ENCODE data around the gene LRMDA. TPM values are rescaled to one million over a fixed set of nuclear protein-coding genes. Genes with fewer than 3 reads are reported as not detected.

Gene LRMDA
- total RNA-seq, 4 donors from 2014 or later, result 2.2 to 7.8 (median 4.5) TPM

DNA sequence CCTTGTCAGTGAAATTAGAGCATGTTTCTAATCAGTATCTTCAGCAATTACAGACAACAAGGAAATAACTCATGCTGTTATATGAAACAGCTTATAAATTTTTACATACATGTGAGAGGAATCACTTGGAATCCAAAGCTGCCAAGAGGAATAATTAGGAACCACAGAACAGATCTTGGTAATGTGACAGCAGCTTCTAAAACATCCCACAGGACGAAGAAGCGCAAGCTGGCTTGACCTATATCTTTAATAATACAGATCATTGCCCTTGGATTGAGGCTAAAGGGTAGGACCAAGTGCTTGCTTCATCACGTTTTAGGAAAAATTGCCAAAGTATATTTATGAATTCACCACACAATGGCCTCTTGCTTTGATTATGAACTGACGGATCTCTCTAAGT is 869.8 kb downstream of the LRMDA start:
- intact Hi-C loops (cut with DNase I; ENCODE audit: low total_unique reads), result no loop called here
- no peak overlapping the region for H3K27ac ChIP-seq
- peaks cover 0 to 19% (median 2%) of the 10 kb centered on the region in 4 donors for H3K4me1 ChIP-seq
- in situ Hi-C loops (cut with MboI; ENCODE audit: low pct_ligation_motif_present in 1 of 4, low pct_unique_long_range_greater_than_20kb in 1 of 4, low sequenced_read_pairs in 3 of 4), result loop anchor here in 1 of 4 donors (25.0 kb wide), 1 partner anchor 914 kb away; no protein-coding TSS in a partner anchor
- H3K9me3 ChIP-seq, result no peaks in the 10 kb centered on the region
- TF ChIP-seq EP300 (IDR thresholded peaks at IDR 0.05; ENCODE audit: low read depth) (no peak), POLR2AphosphoS5 (IDR thresholded peaks at IDR 0.05) (no peak), POLR2A (IDR thresholded peaks at IDR 0.05) (no peak)
- TF ChIP-seq, protein P1, sequence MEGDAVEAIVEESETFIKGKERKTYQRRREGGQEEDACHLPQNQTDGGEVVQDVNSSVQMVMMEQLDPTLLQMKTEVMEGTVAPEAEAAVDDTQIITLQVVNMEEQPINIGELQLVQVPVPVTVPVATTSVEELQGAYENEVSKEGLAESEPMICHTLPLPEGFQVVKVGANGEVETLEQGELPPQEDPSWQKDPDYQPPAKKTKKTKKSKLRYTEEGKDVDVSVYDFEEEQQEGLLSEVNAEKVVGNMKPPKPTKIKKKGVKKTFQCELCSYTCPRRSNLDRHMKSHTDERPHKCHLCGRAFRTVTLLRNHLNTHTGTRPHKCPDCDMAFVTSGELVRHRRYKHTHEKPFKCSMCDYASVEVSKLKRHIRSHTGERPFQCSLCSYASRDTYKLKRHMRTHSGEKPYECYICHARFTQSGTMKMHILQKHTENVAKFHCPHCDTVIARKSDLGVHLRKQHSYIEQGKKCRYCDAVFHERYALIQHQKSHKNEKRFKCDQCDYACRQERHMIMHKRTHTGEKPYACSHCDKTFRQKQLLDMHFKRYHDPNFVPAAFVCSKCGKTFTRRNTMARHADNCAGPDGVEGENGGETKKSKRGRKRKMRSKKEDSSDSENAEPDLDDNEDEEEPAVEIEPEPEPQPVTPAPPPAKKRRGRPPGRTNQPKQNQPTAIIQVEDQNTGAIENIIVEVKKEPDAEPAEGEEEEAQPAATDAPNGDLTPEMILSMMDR (IDR thresholded peaks at IDR 0.05), result no peak
- H3K27me3 ChIP-seq, result no peaks in the 10 kb centered on the region
- no peak for DNase-seq
- WGBS, 2 donors (ENCODE audit: low coverage in 1 of 2), result 56 to 81% methylated on average over 2 to 4 of the region's 4 CpGs
- no peaks in the 10 kb centered on the region for H3K36me3 ChIP-seq
- no peak overlapping the region for H3K4me3 ChIP-seq

DNA sequence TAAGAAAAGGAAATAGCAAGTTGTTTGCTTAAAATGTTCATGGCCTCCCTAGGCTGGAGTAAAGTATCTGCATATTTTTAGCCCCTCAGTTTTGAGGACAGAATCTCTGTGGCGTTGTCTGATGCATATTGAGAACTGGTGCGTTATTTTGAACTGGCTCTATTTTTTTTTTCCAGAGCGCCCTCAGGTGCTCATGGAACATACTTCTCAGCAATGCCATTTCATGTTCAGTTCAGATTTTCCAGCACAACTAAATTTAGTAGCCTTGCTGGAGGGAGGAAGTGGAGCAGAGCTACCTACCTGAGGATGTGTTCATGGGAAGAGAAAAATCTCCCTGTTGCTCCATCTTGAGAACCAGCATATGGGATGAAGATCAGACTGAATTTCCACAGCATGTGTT is 870.5 kb downstream of the LRMDA start:
- DNase-seq, result no peak
- no peak overlapping the region for H3K27ac ChIP-seq
- in situ Hi-C loops (cut with MboI; ENCODE audit: low pct_ligation_motif_present in 1 of 4, low pct_unique_long_range_greater_than_20kb in 1 of 4, low sequenced_read_pairs in 3 of 4), result loop anchor here in 1 of 4 donors (25.0 kb wide), 1 partner anchor 915 kb away; no protein-coding TSS in a partner anchor
- H3K9me3 ChIP-seq, result no peaks in the 10 kb centered on the region
- H3K27me3 ChIP-seq, result no peaks in the 10 kb centered on the region
- 49 to 83% methylated on average over 2 to 3 of the region's 3 CpGs for WGBS, 2 donors (ENCODE audit: low coverage in 1 of 2)
- H3K4me1 ChIP-seq, result peaks cover 0 to 19% (median 2%) of the 10 kb centered on the region in 4 donors
- H3K36me3 ChIP-seq, result no peaks in the 10 kb centered on the region
- intact Hi-C loops (cut with DNase I; ENCODE audit: low total_unique reads), result no loop called here
- no peak for TF ChIP-seq POLR2AphosphoS5 (IDR thresholded peaks at IDR 0.05)
- TF ChIP-seq EP300 (IDR thresholded peaks at IDR 0.05; ENCODE audit: low read depth), result no peak
- TF ChIP-seq, protein P1 (IDR thresholded peaks at IDR 0.05), result no peak
- no peak for TF ChIP-seq POLR2A (IDR thresholded peaks at IDR 0.05)
- no peak overlapping the region for H3K4me3 ChIP-seq

DNA sequence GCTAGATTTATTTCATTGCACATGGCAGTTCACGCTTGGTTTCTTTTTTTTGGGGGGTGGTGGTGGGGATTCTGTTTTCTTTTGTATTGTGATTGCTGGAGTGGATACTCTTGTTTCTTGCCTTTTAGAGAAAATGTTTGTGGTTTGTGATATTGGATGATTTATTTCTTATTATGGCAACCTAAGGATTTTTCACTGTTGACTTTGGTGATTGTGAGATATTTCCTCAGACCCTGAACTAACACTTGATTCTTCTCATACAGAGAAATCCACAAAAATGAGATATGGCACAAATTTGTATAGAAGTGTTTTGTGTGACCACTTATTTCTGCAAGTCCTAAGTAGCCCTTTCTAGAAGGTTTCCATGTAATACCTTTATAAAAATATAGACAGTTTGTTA is 871.1 kb downstream of the LRMDA start:
- H3K27ac ChIP-seq, result peak overlapping the region in 1 of 4 donors; percentile 29
- intact Hi-C loops (cut with DNase I; ENCODE audit: low total_unique reads), result no loop called here
- H3K9me3 ChIP-seq, result no peaks in the 10 kb centered on the region
- H3K4me3 ChIP-seq, result no peak overlapping the region
- in situ Hi-C loops (cut with MboI; ENCODE audit: low pct_ligation_motif_present in 1 of 4, low pct_unique_long_range_greater_than_20kb in 1 of 4, low sequenced_read_pairs in 3 of 4), result loop anchor here in 1 of 4 donors (25.0 kb wide), 1 partner anchor 915 kb away; no protein-coding TSS in a partner anchor
- H3K27me3 ChIP-seq, result no peaks in the 10 kb centered on the region
- H3K4me1 ChIP-seq, result peaks cover 0 to 19% (median 2%) of the 10 kb centered on the region in 4 donors
- no peak for DNase-seq
- no peak for TF ChIP-seq POLR2A (IDR thresholded peaks at IDR 0.05)
- TF ChIP-seq, protein P1 (IDR thresholded peaks at IDR 0.05), result no peak
- no peak for TF ChIP-seq POLR2AphosphoS5 (IDR thresholded peaks at IDR 0.05)
- no peak for TF ChIP-seq EP300 (IDR thresholded peaks at IDR 0.05; ENCODE audit: low read depth)
- no peaks in the 10 kb centered on the region for H3K36me3 ChIP-seq
- 89 to 100% methylated on average over 1 of the region's 1 CpG for WGBS, 2 donors (ENCODE audit: low coverage in 1 of 2)

DNA sequence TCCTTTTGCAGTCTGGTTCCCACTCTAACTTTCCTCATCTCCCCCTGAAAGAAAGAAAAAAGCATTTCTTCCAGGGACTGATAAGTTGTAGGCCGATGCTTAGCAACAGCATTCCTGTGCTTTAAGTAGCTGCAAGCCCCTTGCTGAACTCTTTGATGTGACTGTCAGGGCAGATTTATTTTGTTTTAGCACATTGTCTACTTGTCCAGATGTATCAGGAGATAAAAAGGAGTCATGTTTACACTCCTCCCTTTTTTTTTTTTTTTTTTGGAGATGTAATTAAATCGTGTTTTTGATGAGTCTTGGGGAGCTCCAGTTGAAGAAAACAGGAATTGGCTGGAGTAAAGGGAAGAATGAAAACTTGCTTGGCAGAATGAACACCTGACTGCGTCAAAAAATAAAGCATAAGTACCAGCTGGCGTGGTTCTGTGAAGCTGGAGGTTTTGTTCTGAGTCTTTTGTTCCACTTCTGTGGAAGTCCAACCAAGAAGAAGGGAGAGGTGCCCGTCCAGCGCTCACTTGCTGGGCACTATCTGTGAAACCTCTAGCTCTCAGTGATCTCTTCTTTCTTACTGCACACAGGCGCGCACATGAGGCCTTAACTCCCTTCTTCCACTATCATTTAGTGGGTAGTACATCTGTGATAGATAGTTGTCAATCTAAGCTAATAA is 871.7 kb downstream of the LRMDA start:
- intact Hi-C loops (cut with DNase I; ENCODE audit: low total_unique reads), result no loop called here
- Histone ChIP-seq H3K4me3 (no peak overlapping the region), H3K27me3 (no peaks in the 10 kb centered on the region), H3K4me1 (peaks cover 0 to 19% (median 2%) of the 10 kb centered on the region in 4 donors), H3K9me3 (no peaks in the 10 kb centered on the region), H3K27ac (peak overlapping the region in 1 of 4 donors; percentile 29), H3K36me3 (no peaks in the 10 kb centered on the region)
- in situ Hi-C loops (cut with MboI; ENCODE audit: low pct_ligation_motif_present in 1 of 4, low pct_unique_long_range_greater_than_20kb in 1 of 4, low sequenced_read_pairs in 3 of 4), result loop anchor here in 1 of 4 donors (25.0 kb wide), 1 partner anchor 916 kb away; no protein-coding TSS in a partner anchor
- TF ChIP-seq EP300 (IDR thresholded peaks at IDR 0.05; ENCODE audit: low read depth), result no peak
- TF ChIP-seq POLR2A (IDR thresholded peaks at IDR 0.05), result no peak
- TF ChIP-seq, protein P1 (IDR thresholded peaks at IDR 0.05), result no peak
- TF ChIP-seq POLR2AphosphoS5 (IDR thresholded peaks at IDR 0.05), result no peak
- no peak for DNase-seq
- 66 to 70% methylated on average over 4 to 8 of the region's 8 CpGs for WGBS, 2 donors (ENCODE audit: low coverage in 1 of 2)

All from transverse colon (tissue), 4 donors.